NOMO-1 treated with DMSO at 0.1 percent for 48 hours (cell line): ENCODE measurements around the gene PEX14.

ENCODE experiments used
- DNase-seq: peaks from one replicate; lab custom pipeline; 2025; ENCODE audit not compliant: unreplicated experiment; lab: John Stamatoyannopoulos, UW

The PEX14 gene

GRCh38 chr1:10591010-10591409 lies 116.3 kb downstream of the PEX14 start:
- DNase-seq = no peak

GRCh38 chr1:10592373-10592772 lies 117.6 kb downstream of the PEX14 start:
- no peak for DNase-seq

GRCh38 chr1:10593750-10594149 lies 119.0 kb downstream of the PEX14 start:
- no peak for DNase-seq

- DNase-seq = no peak
These were observed 120.0 kb downstream of the PEX14 start for GRCh38 chr1:10594595-10595223.

- no peak for DNase-seq
These were observed 122.0 kb downstream of the PEX14 start for GRCh38 chr1:10596780-10597179.

- no peak for DNase-seq
These were observed 123.0 kb downstream of the PEX14 start for GRCh38 chr1:10597492-10598388.

GRCh38 chr1:10598389-10598702 lies 123.6 kb downstream of the PEX14 start:
- DNase-seq = no peak

- no peak for DNase-seq
These were observed 124.6 kb downstream of the PEX14 start for GRCh38 chr1:10599194-10599861.

- no peak for DNase-seq
These were observed 126.8 kb downstream of the PEX14 start for GRCh38 chr1:10601342-10602070.

GRCh38 chr1:10602936-10603335 lies 128.2 kb downstream of the PEX14 start:
- DNase-seq = no peak

GRCh38 chr1:10604966-10605365 lies 130.2 kb downstream of the PEX14 start:
- DNase-seq = no peak

GRCh38 chr1:10606064-10606463 lies 131.3 kb downstream of the PEX14 start:
- no peak for DNase-seq

GRCh38 chr1:10607228-10607627 lies 132.5 kb downstream of the PEX14 start:
- no peak for DNase-seq

GRCh38 chr1:10608690-10609089 lies 133.9 kb downstream of the PEX14 start:
- no peak for DNase-seq

GRCh38 chr1:10610901-10611600 lies 136.3 kb downstream of the PEX14 start:
- DNase-seq = no peak

GRCh38 chr1:10612436-10613160 lies 137.8 kb downstream of the PEX14 start:
- DNase-seq = no peak

- no peak for DNase-seq
These were observed 138.6 kb downstream of the PEX14 start for GRCh38 chr1:10613340-10613739.

- no peak for DNase-seq
These were observed 139.1 kb downstream of the PEX14 start for GRCh38 chr1:10613861-10614260.

- DNase-seq = no peak
These were observed 139.9 kb downstream of the PEX14 start for GRCh38 chr1:10614377-10615225.
